ENCODE data around the gene GTF2H1. TPM values are rescaled to one million over a fixed set of nuclear protein-coding genes. Genes with fewer than 3 reads are reported as not detected.

Gene GTF2H1
- total RNA-seq, 1 experiment from 2014 or later, result 39.4 TPM

DNA sequence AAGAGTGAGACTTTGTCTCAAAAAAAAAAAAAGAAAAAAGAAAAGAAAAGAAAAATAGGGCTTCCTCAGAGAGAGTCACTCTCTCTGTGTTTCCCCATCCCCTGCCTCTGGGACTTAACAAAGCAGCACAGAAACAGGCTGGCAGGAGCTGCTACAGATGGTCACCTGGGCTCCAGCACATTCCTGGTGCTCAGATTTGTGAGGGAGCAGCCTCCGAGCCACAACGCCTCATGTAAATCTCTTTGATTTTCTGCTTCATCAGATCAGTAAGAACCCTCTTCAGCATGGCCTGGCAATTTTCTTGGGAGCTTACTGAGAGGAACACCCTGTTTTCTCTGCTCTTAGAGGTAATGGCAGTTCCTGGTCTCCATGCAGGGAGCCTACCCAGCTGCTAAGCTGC lies 56.8 kb downstream of the GTF2H1 start:
- Mint-ChIP-seq H3K4me3 (no peak overlapping the region), H3K4me1 (peaks cover 4 to 9% of the 10 kb centered on the region in 2 experiments; a peak in 2 of 4 replicates), H3K9me3 (no peaks in the 10 kb centered on the region), H3K36me3 (ENCODE audit: insufficient read depth in 1 of 3, low read depth in 3 of 3) (no peaks in the 10 kb centered on the region), H3K27me3 (ENCODE audit: low read depth) (no peaks in the 10 kb centered on the region), H3K27ac (no peak overlapping the region)
- H4K8ac ChIP-seq (replicated peaks; ENCODE audit: insufficient read length, low read depth, low read length), result no peak overlapping the region
- H2BK120ac ChIP-seq (ENCODE audit: low read depth, low read length, poor library complexity, severe bottlenecking), result no peak overlapping the region
- H3T11ph ChIP-seq (ENCODE audit: low read length), result no peak overlapping the region
- TF ChIP-seq, protein P1, sequence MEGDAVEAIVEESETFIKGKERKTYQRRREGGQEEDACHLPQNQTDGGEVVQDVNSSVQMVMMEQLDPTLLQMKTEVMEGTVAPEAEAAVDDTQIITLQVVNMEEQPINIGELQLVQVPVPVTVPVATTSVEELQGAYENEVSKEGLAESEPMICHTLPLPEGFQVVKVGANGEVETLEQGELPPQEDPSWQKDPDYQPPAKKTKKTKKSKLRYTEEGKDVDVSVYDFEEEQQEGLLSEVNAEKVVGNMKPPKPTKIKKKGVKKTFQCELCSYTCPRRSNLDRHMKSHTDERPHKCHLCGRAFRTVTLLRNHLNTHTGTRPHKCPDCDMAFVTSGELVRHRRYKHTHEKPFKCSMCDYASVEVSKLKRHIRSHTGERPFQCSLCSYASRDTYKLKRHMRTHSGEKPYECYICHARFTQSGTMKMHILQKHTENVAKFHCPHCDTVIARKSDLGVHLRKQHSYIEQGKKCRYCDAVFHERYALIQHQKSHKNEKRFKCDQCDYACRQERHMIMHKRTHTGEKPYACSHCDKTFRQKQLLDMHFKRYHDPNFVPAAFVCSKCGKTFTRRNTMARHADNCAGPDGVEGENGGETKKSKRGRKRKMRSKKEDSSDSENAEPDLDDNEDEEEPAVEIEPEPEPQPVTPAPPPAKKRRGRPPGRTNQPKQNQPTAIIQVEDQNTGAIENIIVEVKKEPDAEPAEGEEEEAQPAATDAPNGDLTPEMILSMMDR (conservative IDR thresholded peaks at IDR 0.05), result no peak
- H3K79me2 ChIP-seq (ENCODE audit: insufficient read depth, low read length), result no peaks in the 10 kb centered on the region
- H3K4ac ChIP-seq (ENCODE audit: low read depth, low read length), result no peak overlapping the region
- no peak overlapping the region for H4K91ac ChIP-seq (ENCODE audit: insufficient read length, low read depth, low read length)
- no CpG with 5 or more reads among the region's 2 CpGs for WGBS (ENCODE audit: extremely low coverage, insufficient read length, low lambda C conversion rate)
- no peak overlapping the region for H3K23ac ChIP-seq (ENCODE audit: insufficient read length, low read depth, low read length)
- no peak overlapping the region for H2BK12ac ChIP-seq (ENCODE audit: insufficient read length, low read depth, low read length)
- no peak overlapping the region for H3K9ac ChIP-seq (ENCODE audit: extremely low read depth, insufficient read length, low read length)
- no peak overlapping the region for H3K18ac ChIP-seq (ENCODE audit: insufficient read length, low read depth, low read length)
- H2AFZ ChIP-seq (ENCODE audit: low read length), result no peak overlapping the region
- no peak overlapping the region for H2BK15ac ChIP-seq (ENCODE audit: low read depth, low read length)
- no peak overlapping the region for H4K5ac ChIP-seq (ENCODE audit: insufficient read length, low read depth, low read length)
- H3K4me1 ChIP-seq (ENCODE audit: insufficient read depth, low read length), result no peaks in the 10 kb centered on the region
- no peak overlapping the region for H3K14ac ChIP-seq (ENCODE audit: insufficient read depth, low read length)
- no peak overlapping the region for H2BK5ac ChIP-seq (ENCODE audit: insufficient read length, low read length)
- H3K4me2 ChIP-seq (ENCODE audit: insufficient read depth, insufficient read length, low read length), result no peak overlapping the region
- H4K20me1 ChIP-seq (ENCODE audit: control insufficient read depth, insufficient read depth, insufficient read length), result no peaks in the 10 kb centered on the region
- no peaks in the 10 kb centered on the region for H3K79me1 ChIP-seq (ENCODE audit: insufficient read depth, low read depth, low read length, poor library complexity, severe bottlenecking)
- no peaks in the 10 kb centered on the region for H3K23me2 ChIP-seq (ENCODE audit: insufficient read length, low read depth, low read length, poor library complexity, severe bottlenecking)
- H2AK5ac ChIP-seq (ENCODE audit: insufficient read length, low read length), result no peak overlapping the region
- no peaks in the 10 kb centered on the region for H3K27me3 ChIP-seq (ENCODE audit: insufficient read depth, low read length)
- H2BK20ac ChIP-seq (ENCODE audit: low read depth, low read length, poor library complexity, severe bottlenecking), result no peak overlapping the region
- H3K9me3 ChIP-seq (ENCODE audit: control insufficient read depth, low read depth, low read length), result no peaks in the 10 kb centered on the region
- no peak for DNase-seq
- no peak overlapping the region for H3K27ac ChIP-seq (ENCODE audit: insufficient read length, low read depth, low read length)
- H3K56ac ChIP-seq (ENCODE audit: insufficient read length, low read depth, low read length), result no peak overlapping the region

Data from H9 (cell line).